Ammon's horn (tissue), 1 donor: ENCODE measurements around the gene OR4A15.

Source experiments
- DNase-seq: peaks from one replicate; pipeline ENCODE4 v3.0.0-alpha.2; 2016; ENCODE audit warnings: low spot score

OR4A15 gene

DNA sequence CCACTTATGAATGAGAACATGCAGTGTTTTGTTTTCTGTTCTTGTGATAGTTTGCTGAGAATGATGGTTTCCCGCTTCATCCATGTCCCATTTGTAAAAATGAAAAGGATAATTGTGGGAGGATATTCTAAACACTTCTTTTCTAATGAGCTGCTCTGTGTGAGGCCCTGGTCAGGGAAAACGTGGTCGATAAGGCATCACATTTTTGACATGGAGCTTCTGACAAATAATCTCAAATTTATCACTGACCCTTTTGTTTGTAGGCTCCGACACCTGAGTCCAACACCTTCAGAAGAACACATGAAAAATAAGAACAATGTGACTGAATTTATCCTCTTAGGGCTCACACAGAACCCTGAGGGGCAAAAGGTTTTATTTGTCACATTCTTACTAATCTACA, at the start of gene OR4A15:
TSS of gene OR4A15 (plus strand) at position 301 of the 400 bp plus-strand sequence. CDS start at position 301, 0 bp downstream.
- no peak for DNase-seq

DNA sequence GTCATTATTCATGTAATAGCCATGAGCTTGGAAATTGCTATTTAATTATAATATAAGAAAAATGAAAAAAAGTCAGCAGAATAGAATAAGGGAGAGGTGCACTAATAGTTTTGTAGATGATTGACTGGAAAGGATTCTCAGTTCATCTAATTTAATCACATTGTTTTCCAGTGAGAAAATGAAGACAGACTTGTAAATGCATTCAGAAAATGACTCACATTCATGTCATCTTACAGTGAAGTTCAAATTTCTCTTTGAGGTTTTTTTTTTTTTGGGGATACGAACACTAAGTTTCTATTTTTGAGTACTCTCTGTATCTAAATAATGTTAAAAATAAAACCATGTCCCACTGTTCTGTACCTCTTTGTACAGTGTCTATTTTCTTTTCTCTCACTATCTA, 43.3 kb upstream of the OR4A15 start:
- no peak for DNase-seq

DNA sequence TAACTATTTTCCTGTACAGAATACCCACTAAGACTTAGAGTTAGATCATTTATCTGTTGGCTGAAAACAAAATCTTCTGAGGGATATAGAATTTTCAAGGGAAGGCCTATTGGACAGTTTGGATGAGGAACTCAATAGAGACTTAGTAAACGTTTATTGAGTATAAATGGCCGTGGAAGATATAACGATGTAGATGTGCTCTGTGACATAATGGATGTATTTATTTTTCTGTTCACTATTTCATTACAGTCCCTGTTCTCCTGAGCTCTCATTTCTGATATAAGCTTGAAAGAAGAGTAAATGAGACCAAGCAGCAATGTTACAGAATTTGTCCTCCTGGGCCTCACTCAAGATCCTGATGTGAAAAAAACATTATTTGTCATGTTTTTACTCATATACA, 24.9 kb upstream of the OR4A15 start, which contains the start of gene OR4A16:
TSS of gene OR4A16 (plus strand) at position 301 of the 400 bp plus-strand sequence. CDS start at position 301, 0 bp downstream.
- no peak for DNase-seq

DNA sequence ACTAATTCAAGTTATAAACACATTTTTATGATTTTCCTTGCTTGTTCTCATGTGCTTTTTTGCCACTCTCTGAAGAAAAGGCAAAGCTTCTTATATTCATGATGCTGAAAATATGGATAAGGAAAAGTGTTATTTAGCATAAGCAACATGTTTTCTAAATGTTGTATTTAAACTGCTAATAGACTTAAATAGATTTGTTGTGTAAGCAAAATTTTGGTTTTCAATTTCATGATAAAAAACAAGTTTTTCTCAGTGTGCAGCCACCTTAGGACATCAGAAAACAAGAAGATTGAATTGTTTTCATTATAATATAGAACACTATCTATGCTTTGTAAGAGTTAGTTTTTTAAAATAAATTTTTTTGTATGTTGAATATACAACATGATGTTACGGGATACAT, 22.5 kb upstream of the OR4A15 start:
- no peak for DNase-seq

DNA sequence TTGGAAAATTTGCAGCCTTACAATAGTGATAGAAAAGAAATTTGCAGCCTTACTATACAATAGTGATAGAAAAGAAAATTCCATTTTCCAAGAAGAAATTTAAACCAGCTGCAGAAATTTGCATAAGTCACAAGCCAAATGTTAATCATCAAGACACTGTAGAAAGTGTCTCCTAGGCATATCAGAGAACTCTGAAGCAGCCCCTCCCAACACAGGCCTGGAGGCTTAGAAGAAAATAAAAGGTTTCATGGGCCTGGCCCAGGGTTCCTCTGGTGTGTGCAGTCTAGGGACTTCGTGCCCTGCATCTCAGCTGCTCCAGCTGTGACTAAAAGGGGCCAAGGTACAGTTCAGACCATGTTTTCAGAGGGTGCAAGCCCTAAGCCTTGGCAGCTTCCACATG, 18.7 kb upstream of the OR4A15 start:
- DNase-seq, result no peak

DNA sequence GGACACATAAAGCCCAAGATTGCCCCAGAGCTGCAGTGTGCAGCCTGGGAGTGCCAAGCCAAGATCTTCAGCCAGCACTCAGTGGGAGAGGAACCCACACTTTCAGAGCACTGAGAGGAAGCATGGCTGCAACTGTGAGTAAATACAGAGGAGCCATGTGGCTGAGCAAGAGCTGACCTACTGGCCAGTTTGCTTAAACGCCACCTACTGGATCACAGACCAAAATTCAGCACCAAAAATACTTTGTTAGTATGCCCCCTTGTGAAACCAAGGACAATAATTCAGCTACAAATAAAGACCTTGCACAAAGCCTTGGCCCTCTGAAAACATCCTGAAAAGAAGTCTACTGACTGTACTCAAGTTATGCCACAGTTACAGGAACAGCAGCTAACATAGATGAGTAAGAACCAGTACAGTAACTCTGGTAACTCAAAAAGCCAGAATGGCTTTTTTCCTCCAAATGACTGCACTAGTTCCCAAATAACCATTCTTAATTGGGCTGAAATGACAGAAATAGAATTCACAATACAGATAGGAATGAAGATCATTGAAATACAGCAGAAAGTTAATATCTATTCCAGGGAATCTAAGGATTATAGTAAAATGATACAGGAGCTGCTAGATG, 10.1 kb upstream of the OR4A15 start:
- no peak for DNase-seq

DNA sequence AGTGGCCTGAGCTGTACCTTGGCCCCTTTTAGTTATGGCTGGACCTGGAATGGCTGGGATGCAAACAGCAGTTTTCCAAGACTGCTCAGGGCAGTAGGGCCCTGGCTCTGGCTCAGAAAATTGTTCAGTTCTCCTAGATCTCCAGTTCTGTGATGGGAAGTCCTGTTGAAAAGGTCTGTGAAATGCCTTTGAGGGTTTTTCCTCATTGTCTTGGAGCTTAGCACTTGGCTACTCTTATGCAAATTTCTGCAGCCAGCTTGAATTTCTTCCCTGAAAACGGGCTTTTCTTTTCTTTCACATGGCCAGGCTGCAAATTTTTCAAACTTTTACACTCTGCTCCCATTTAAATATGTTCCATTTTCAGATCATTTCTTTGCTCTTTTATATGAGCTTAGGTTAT, 33.2 kb downstream of the OR4A15 start:
- no peak for DNase-seq
